ENCODE data around the gene CYP27C1. TPM values are rescaled to one million over a fixed set of nuclear protein-coding genes. Genes with fewer than 3 reads are reported as not detected.

Gene CYP27C1
- total and polyA plus RNA-seq, 9 of the 15 experiments (the other 6 are each of a cell fraction or from before 2014, with no cell fraction given): not detected

- TF ChIP-seq RBM39 (optimal IDR thresholded peaks at IDR 0.05; ENCODE audit: low read depth, low read length) (no peak), ZKSCAN8 (CRISPR knock-in tag; IDR thresholded peaks at IDR 0.05) (no peak), SIN3B (IDR thresholded peaks at IDR 0.05; ENCODE audit: low read depth) (no peak), MCM2 (IDR thresholded peaks at IDR 0.05; ENCODE audit: low read depth) (no peak), RAD21 (CRISPR knock-in tag; conservative IDR thresholded peaks at IDR 0.05 in 1 of 2, IDR thresholded peaks at IDR 0.05 in 1 of 2) (no peak), ZBTB12 (CRISPR knock-in tag; IDR thresholded peaks at IDR 0.05) (no peak)
- Histone ChIP-seq H3K9me1 (ENCODE audit: control insufficient read depth, insufficient read depth, low read length) (no peaks in the 10 kb centered on the region), H3K79me2 (ENCODE audit: control insufficient read depth, insufficient read depth, low read length) (no peaks in the 10 kb centered on the region), H3K9ac (ENCODE audit: insufficient read depth in 1 of 2, low read depth in 2 of 2, low read length in 2 of 2) (no peak overlapping the region), H4K20me1 (replicated peaks; ENCODE audit: control insufficient read depth, insufficient read depth, low read length) (no peaks in the 10 kb centered on the region), H2AFZ (ENCODE audit: low read depth, low read length) (no peak overlapping the region), H3K4me1 (replicated peaks in 1 of 2; ENCODE audit: control insufficient read depth in 2 of 2, insufficient read depth in 2 of 2, low read length in 2 of 2) (no peaks in the 10 kb centered on the region), H3K4me2 (ENCODE audit: insufficient read depth, low read length) (no peak overlapping the region), H3K9me3 (replicated peaks; ENCODE audit: control insufficient read depth, insufficient read depth, low read depth, low read length) (no peaks in the 10 kb centered on the region), H3K36me3 (ENCODE audit: control insufficient read depth, insufficient read depth, low read length) (no peaks in the 10 kb centered on the region), H3K27ac (ENCODE audit: extremely low read depth, low read depth, low read length) (no peak overlapping the region), H3K4me3 (no peak overlapping the region), H3K27me3 (ENCODE audit: control insufficient read depth in 2 of 2, insufficient read depth in 2 of 2, low read length in 2 of 2) (peaks cover 21 to 52% of the 10 kb centered on the region in 2 experiments; a peak in 3 of 5 replicates)
- DNase-seq (ENCODE audit: extremely low read depth in 1 of 4, low spot score in 3 of 4) (no peak), ATAC-seq (no peak), FAIRE-seq (no peak)
- ChIA-PET CTCF (ENCODE audit: low intra/inter-chr PET ratio) (no interaction called here), POLR2A (no interaction called here)
- in situ Hi-C loops (cut with MboI): no loop called here
- 3% methylated on average over 3 of the region's 3 CpGs for WGBS (ENCODE audit: insufficient coverage, low coverage, missing lambda C conversion rate)
- intact Hi-C loops (cut with micrococcal nuclease): no loop called here
- BruUV-seq (replicated peaks): no TSS peak
Measured at GRCh38 chr2:127183771-127184170, 36.3 kb downstream of the CYP27C1 start.
